RKO (cell line): ENCODE results near the gene SCD5.
A peak's percentile ranks its signal among the peaks of the same experiment; 100 is the strongest.

Experiments used
- DNase-seq: peaks from one replicate; pipeline ENCODE4 v3.0.0-alpha.2; 2016; ENCODE audit warnings: low spot score

The SCD5 gene

GRCh38 chr4:82797040-82797404 lies 1.6 kb downstream of the SCD5 start:
- no peak for DNase-seq

GRCh38 chr4:82792912-82793649 lies 5.5 kb downstream of the SCD5 start:
- DNase-seq, result no peak

- no peak for DNase-seq
These were observed 7.4 kb downstream of the SCD5 start for GRCh38 chr4:82791179-82791578.

- DNase-seq, result no peak
These were observed 8.4 kb downstream of the SCD5 start for GRCh38 chr4:82790060-82790660.

- no peak for DNase-seq
These were observed 9.4 kb downstream of the SCD5 start for GRCh38 chr4:82789025-82789776.

DNA sequence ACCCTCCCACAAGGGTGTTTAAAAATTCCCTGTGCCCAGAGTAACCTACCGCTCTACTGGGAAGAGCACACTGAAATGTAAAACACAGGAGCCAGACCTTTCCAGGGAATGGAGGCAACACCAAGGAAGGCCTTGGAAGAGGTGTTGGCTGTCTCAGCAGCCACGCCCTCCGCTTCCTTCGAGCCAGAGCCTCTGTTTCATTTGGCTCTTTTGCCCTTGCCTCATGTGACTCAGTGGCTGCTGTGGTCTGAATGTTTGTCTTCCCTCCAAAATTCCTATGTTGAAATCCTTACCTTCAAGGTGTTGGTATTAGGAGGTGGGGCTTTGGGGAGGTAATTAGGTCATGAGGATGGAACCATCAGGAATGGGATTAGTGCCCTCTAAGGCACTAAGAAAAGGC lies 11.3 kb downstream of the SCD5 start:
- no peak for DNase-seq

DNA sequence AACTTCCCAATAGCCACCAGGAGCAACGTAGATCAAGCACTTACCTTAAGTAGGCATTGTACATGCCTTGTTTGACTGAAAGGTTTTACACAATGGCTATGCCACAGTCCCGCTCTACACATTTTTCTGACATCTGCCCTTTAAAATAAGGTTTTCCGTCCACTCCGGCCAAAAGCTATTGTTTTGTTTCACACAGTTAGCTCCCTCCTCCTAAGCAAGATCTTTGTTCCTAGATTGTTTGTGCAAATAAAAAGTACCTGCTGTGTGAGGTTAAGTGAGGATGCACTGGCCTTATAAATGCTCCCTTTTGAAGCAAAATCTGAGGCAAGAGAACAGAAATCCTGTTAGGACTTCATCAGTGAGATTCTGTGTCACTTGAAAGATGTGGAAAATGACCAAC lies 11.8 kb downstream of the SCD5 start:
- DNase-seq, result no peak

- DNase-seq, result peak; percentile 68
These were observed 12.8 kb downstream of the SCD5 start for GRCh38 chr4:82785611-82786400.

GRCh38 chr4:82784681-82785610 lies 13.7 kb downstream of the SCD5 start:
- DNase-seq, result no peak

GRCh38 chr4:82782626-82783345 lies 15.8 kb downstream of the SCD5 start:
- DNase-seq, result no peak

GRCh38 chr4:82780752-82781231 lies 17.8 kb downstream of the SCD5 start:
- DNase-seq, result no peak

- DNase-seq, result no peak
These were observed 18.3 kb downstream of the SCD5 start for GRCh38 chr4:82780170-82780751.

DNA sequence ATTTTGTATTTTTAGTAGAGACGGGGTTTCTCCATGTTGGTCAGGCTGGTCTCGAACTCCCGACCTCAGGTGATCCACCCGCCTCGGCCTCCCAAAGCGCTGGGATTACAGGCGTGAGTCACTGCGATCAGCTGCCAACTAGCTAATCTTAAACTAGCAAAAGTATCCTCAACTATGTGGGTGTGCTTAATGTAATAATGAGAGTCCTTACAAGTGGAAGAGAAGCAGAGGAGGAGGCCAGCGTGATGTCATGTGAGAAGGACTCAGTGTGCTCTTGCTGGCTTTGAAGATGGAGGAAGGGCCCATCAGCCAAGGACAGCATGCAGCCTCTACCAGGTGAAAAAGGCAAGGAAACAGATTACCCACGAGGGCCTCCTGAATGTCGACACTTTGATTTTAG lies 19.6 kb downstream of the SCD5 start:
- no peak for DNase-seq

DNA sequence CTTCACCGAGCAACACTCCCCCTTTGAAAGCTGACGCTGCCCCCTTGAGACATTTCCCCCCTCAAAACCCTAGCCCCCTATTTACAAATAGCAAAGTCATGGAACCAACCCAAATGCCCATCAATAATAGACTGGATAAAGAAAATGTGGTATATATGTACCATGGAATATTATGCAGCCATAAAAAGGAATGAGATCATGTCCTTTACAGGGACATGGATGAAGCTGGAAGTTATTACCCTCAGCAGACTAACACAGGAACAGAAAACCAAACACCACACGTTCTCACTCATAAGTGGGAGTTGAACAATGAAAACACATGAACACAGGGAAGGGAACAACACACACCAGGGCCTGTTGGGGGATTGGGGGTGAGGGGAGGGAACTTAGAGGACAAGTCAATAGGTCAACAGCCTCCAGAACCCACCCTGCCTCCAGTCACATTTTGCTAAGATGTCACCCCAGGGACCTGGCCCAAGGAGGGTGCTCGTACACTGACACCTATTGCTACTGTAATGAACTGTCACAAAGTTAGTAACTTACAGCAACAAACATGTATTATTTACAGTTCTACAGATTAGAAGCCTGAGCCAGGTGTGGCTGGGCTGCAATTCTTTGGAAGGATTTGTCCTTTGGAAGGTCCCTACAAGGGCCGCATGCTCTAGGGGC lies 20.6 kb downstream of the SCD5 start:
- no peak for DNase-seq

DNA sequence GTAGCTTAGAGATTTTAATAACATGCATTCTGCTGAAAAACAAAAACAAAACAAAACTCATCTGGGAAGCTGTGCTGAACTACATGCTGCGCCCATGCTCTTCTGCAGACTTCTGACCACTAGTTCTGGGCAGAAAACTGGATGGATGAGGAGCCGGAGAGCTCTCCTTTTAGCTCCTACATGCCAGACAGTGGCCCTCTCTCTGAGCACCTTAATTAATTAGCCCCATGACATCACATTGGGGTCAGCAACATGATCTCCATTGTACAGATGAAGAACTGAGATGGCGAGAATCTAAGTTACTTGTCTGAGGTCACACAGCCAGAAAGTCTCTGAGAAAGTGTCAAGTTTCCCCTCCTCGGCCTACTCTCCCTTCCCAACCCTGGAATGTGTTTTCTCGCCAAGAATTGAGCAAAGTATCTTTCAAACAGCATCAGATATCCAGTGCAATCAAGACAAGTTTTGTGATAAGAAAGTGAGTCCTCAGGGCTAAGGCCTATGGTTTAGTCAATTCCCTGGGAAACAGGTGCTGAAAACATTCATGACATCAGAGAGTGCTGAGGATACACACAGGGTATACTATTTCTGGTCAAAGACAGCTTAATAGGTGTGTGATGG lies 21.6 kb downstream of the SCD5 start:
- no peak for DNase-seq

- no peak for DNase-seq
These were observed 23.4 kb downstream of the SCD5 start for GRCh38 chr4:82775243-82775642.

DNA sequence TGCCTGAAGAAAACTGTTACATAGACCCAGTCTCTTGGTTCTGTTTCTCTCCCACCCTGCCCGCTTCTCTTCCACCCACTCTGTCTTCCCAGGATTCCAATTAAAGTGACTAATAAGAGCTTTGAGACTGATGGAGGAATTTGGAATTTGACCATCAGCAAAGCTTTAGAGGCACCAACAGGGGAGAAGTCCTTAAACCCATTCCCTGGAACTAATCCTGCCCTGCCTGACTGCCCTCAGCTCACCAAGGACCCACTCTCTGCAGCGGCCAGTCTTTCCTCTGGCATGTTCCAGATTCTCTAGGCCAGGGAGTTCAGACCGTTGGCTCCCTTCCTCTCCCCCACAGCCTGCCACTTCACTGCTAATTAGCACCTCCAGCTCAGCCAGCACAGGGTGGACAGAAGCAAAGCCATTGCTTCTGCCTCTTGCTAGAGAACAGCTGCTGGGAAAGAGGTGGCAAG lies 23.9 kb downstream of the SCD5 start:
- DNase-seq, result no peak

- no peak for DNase-seq
These were observed 25.5 kb downstream of the SCD5 start for GRCh38 chr4:82773057-82773456.

- no peak for DNase-seq
These were observed 28.0 kb downstream of the SCD5 start for GRCh38 chr4:82770607-82771006.
